Measurements from ENCODE around the gene GPR137C.

GPR137C gene

GRCh38 chr14:52686176-52686575 is 133.5 kb downstream of the GPR137C start:
- DNase-seq, result no peak

All from stimulated activated naive CD4-positive, alpha-beta T cell (primary cell).